Tibial artery (tissue), 4 donors: ENCODE results near the gene RUNX1.

Experiments
- DNase-seq, 2 donors: peaks; one replicate each; pipeline ENCODE4 v3.0.0-alpha.2; 2019
- H3K27ac ChIP-seq, 2 donors: fragments of 200-600 bp; sonication (generic) in 1 of 2; 1 replicate in 1 of 2; 2 replicates in 1 of 2; pipeline ENCODE4 v1.5.1; 2018 to 2019; ENCODE audit warnings: mild to moderate bottlenecking in 1 of 2
- H3K27me3 ChIP-seq, 2 donors: fragments of 200-600 bp; sonication (generic) in 1 of 2; one replicate each; pipeline versions ENCODE4 v1.5.1 to v1.6.0; 2016 to 2019
- H3K36me3 ChIP-seq, 3 donors: fragments of 200-600 bp; sonication (generic) in 2 of 3; one replicate each; pipeline ENCODE4 v1.5.1; 2016 to 2019; ENCODE audit warnings: mild to moderate bottlenecking in 2 of 3
- H3K4me1 ChIP-seq, 4 donors: fragments of 200-600 bp; sonication (generic) in 2 of 4; 1 replicate in 3 of 4; 2 replicates in 1 of 4; pipeline ENCODE4 v1.5.1; 2016 to 2019
- H3K4me3 ChIP-seq, 2 donors: fragments of 200-600 bp; sonication (generic) in 1 of 2; 1 replicate in 1 of 2; 2 replicates in 1 of 2; pipeline ENCODE4 v1.5.1; 2018 to 2019; ENCODE audit warnings: mild to moderate bottlenecking in 2 of 2
- H3K9me3 ChIP-seq, 3 donors: fragments of 200-600 bp; sonication (generic) in 1 of 3; one replicate each; pipeline ENCODE4 v1.5.1; 2016 to 2019
- intact Hi-C: fragments of 100-400 bp; cut with DNase I; formaldehyde crosslinking; loops from one replicate; pipeline ENCODE4 v1.15.0; 2023; ENCODE audit warnings: low total_unique reads
- TF ChIP-seq, protein P1 (sequence below), 2 experiments: fragments of 200-600 bp in 1 of 2; fragments of 450-650 bp in 1 of 2; IDR thresholded peaks; one replicate each; pipeline ENCODE4 v1.5.1; 2017 to 2019; ENCODE audit warnings: antibody characterized with exemption in 2 of 2, mild to moderate bottlenecking in 1 of 2, moderate library complexity in 1 of 2

The RUNX1 gene

GRCh38 chr21:35016517-35017188, 32.4 kb downstream of the RUNX1 start:
- intact Hi-C loops = no loop called here
- H3K4me1 ChIP-seq = no peaks in the 10 kb centered on the region

DNA sequence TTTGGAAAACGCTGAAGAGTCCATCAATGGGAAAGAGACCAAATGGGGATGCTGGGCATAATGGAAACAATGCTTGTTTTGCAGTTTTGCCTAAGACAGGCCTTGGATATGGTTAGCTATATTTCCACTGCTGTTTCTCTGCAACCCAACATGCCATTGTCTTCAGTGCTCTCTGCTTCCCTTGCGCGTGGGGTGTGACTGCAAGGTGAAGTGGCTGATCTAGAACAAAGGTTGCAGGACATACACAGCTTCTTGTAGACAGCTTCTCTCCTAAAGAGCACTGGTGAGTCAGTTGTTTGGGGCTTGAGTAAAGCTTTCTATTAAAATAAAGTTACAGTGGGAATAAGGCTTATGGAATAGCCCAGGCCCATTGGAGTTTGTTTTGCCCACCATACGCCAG, 33.0 kb downstream of the RUNX1 start:
- Histone ChIP-seq H3K4me1 (no peaks in the 10 kb centered on the region), H3K36me3 (no peaks in the 10 kb centered on the region), H3K4me3 (no peak overlapping the region), H3K27me3 (no peaks in the 10 kb centered on the region), H3K27ac (no peak overlapping the region), H3K9me3 (no peaks in the 10 kb centered on the region)
- no peak for DNase-seq
- intact Hi-C loops = no loop called here
- TF ChIP-seq, protein P1, sequence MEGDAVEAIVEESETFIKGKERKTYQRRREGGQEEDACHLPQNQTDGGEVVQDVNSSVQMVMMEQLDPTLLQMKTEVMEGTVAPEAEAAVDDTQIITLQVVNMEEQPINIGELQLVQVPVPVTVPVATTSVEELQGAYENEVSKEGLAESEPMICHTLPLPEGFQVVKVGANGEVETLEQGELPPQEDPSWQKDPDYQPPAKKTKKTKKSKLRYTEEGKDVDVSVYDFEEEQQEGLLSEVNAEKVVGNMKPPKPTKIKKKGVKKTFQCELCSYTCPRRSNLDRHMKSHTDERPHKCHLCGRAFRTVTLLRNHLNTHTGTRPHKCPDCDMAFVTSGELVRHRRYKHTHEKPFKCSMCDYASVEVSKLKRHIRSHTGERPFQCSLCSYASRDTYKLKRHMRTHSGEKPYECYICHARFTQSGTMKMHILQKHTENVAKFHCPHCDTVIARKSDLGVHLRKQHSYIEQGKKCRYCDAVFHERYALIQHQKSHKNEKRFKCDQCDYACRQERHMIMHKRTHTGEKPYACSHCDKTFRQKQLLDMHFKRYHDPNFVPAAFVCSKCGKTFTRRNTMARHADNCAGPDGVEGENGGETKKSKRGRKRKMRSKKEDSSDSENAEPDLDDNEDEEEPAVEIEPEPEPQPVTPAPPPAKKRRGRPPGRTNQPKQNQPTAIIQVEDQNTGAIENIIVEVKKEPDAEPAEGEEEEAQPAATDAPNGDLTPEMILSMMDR (IDR thresholded peaks at IDR 0.05) = no peak

More at GRCh38 chr21:35016517-35017188, 32.4 kb downstream of the RUNX1 start:
- Histone ChIP-seq H3K27ac (no peak overlapping the region), H3K27me3 (no peaks in the 10 kb centered on the region), H3K36me3 (no peaks in the 10 kb centered on the region), H3K9me3 (no peaks in the 10 kb centered on the region), H3K4me3 (no peak overlapping the region)
- TF ChIP-seq, protein P1 (IDR thresholded peaks at IDR 0.05) = no peak
- DNase-seq = no peak

GRCh38 chr21:35015435-35016024, 33.6 kb downstream of the RUNX1 start:
- TF ChIP-seq, protein P1 (IDR thresholded peaks at IDR 0.05) = no peak

DNA sequence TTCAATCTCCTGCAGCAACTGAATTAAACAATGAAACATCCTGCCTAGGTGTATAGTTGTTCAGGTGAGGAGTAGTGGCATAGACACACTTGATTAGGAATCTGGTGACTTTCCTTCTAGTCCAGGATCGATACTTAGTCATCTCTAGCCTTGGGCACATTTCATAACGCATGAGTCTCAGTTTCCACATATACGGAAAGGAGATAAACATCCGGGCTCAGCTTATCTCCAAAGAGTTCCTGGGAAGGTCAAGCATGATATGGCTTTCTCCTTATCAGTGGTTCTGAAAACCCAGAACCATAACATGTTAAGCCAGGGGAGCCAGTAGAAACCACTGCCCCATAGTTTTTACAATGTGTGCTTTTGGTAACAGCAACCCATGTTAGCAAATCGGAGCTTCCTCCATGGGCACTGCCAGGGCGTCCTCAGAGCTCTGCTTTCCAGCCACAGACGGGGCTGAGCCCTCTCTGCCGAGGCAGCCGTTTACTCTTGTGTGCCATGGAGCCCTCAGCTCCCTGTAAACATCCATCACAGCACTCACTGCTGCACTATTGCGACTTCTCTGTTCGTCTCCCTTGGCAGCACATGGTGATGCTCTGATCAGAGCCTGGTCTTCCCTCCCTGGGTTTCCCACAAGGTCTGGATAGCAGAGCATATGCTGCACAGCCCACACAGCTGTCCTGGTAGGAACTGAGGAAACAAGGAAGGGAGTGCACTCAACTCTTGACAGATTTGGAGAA, 34.6 kb downstream of the RUNX1 start:
- Histone ChIP-seq H3K27ac (no peak overlapping the region), H3K9me3 (no peaks in the 10 kb centered on the region), H3K4me3 (no peak overlapping the region), H3K27me3 (no peaks in the 10 kb centered on the region), H3K36me3 (no peaks in the 10 kb centered on the region), H3K4me1 (no peaks in the 10 kb centered on the region)
- TF ChIP-seq, protein P1 (IDR thresholded peaks at IDR 0.05) = no peak
- DNase-seq = no peak
- intact Hi-C loops = no loop called here

More at GRCh38 chr21:35015435-35016024, 33.6 kb downstream of the RUNX1 start:
- H3K36me3 ChIP-seq = no peaks in the 10 kb centered on the region
- no peaks in the 10 kb centered on the region for H3K9me3 ChIP-seq
- H3K4me1 ChIP-seq = no peaks in the 10 kb centered on the region
- no peak overlapping the region for H3K27ac ChIP-seq
- intact Hi-C loops = no loop called here
- no peak overlapping the region for H3K4me3 ChIP-seq
- no peaks in the 10 kb centered on the region for H3K27me3 ChIP-seq
- no peak for DNase-seq

DNA sequence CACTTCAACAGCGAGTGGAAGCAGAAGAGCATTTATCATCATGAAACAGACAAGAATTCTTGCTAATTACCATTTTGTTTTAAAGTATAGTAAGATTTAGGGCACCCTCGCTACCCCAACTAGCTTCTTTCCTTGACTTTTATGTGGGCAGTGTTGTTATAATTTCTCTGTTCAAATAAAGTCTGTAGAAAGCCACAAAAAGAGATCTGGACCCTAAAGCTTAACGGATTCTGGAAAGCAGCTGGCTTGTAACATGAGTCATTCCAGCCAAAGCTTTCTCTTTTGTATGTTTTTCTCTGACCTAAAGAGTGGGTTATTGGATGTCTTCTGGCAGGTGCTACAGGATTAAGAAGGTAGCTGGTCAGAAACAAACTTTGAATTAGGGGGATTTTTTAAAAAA, 37.4 kb downstream of the RUNX1 start:
- intact Hi-C loops = no loop called here
- H3K27me3 ChIP-seq = no peaks in the 10 kb centered on the region
- no peaks in the 10 kb centered on the region for H3K9me3 ChIP-seq
- TF ChIP-seq, protein P1 (IDR thresholded peaks at IDR 0.05) = no peak
- no peak for DNase-seq
- H3K36me3 ChIP-seq = no peaks in the 10 kb centered on the region
- H3K4me3 ChIP-seq = no peak overlapping the region
- H3K27ac ChIP-seq = no peak overlapping the region
- H3K4me1 ChIP-seq = no peaks in the 10 kb centered on the region
